ENCODE data around the gene ACKR2.

ACKR2 gene

GRCh38 chr3:42892807-42893206 is 83.6 kb downstream of the ACKR2 start:
- DNase-seq: no peak

- no peak for DNase-seq
These were observed 85.7 kb downstream of the ACKR2 start for GRCh38 chr3:42894698-42895579.

- DNase-seq: no peak
These were observed 86.3 kb downstream of the ACKR2 start for GRCh38 chr3:42895580-42895868.

GRCh38 chr3:42898896-42899675 is 89.8 kb downstream of the ACKR2 start:
- peak; percentile 5 to 14 for DNase-seq

GRCh38 chr3:42900226-42901072 is 91.2 kb downstream of the ACKR2 start:
- DNase-seq: no peak

GRCh38 chr3:42901073-42901415 is 91.8 kb downstream of the ACKR2 start:
- no peak for DNase-seq

GRCh38 chr3:42902257-42902656 is 93.0 kb downstream of the ACKR2 start:
- no peak for DNase-seq

- DNase-seq: no peak
These were observed 94.8 kb downstream of the ACKR2 start for GRCh38 chr3:42904076-42904475.

GRCh38 chr3:42905740-42906069 is 96.5 kb downstream of the ACKR2 start:
- no peak for DNase-seq

GRCh38 chr3:42906070-42906847 is 97.0 kb downstream of the ACKR2 start, which contains the start of gene ZNF662:
ZNF662 (plus strand) TSS chr3:42906142; CDS start chr3:42908115, 1,973 bp downstream.
- no peak for DNase-seq

- no peak for DNase-seq
These were observed 97.6 kb downstream of the ACKR2 start for GRCh38 chr3:42906848-42907183.

GRCh38 chr3:42908675-42909074 is 99.4 kb downstream of the ACKR2 start:
- no peak for DNase-seq

GRCh38 chr3:42911551-42911950 is 102.3 kb downstream of the ACKR2 start:
- DNase-seq: no peak

- DNase-seq: no peak
These were observed 105.7 kb downstream of the ACKR2 start for GRCh38 chr3:42914771-42915515.

All from inflammatory macrophage (primary cell).